SK-N-MC (cell line): ENCODE results near the gene MRPL27.

Source experiments
- EZH2 ChIP-seq: fragments of 200-600 bp; sonication (generic); IDR thresholded peaks from one replicate; pipeline ENCODE4 v1.6.1; 2017; ENCODE audit warnings: antibody characterized with exemption
- POLR2AphosphoS5 ChIP-seq: IDR thresholded peaks from 2 replicates; pipeline ENCODE4 v1.6.1; 2012; ENCODE audit warnings: mild to moderate bottlenecking, low read depth, low read length, borderline replicate concordance

DNA sequence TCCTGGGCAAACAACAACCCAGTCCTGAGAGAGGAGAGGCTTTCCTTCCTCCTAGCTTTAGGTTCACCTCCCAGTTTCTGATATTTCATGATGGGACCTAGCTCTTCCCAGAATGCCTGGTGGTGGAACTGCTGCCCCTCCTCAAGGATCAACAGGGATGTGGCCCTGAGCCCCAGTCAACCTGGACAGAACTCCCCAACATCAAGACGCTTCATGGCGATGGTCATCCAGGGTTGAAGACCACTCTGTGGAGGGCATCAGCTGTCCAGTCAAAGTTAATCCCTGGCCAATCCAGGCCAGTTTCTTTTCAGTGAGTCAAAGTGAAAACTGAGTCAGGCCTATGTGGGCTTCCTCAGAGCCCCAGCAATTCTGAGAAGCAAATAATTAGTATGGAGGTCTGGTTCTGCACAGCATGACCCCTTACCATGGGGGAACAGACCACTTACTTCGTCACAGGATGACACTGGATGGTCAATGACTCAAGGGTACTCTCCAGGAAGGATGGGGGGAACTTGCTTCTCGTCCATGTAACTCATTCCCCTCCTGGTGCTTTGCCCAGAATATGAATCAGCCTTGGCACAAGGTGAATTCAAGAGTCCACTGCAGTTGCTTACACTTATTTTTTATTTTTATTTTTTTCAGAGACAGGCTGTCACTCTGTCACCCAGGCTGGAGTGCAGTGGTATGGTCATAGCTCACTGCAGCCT lies 41.7 kb downstream of the MRPL27 start:
- TF ChIP-seq POLR2AphosphoS5 (no peak), EZH2 (no peak)
